ENCODE results near the gene SEC23IP. TPM values are rescaled to one million over a fixed set of nuclear protein-coding genes. Genes with fewer than 3 reads are reported as not detected.
"Not testable (repeated sequence)": the region's sequence is repeated elsewhere in the genome, so short reads cannot be mapped to it uniquely, and the experiment has no call there.

Gene SEC23IP
- total RNA-seq, 1 experiment from 2014 or later, result 28.5 TPM

DNA sequence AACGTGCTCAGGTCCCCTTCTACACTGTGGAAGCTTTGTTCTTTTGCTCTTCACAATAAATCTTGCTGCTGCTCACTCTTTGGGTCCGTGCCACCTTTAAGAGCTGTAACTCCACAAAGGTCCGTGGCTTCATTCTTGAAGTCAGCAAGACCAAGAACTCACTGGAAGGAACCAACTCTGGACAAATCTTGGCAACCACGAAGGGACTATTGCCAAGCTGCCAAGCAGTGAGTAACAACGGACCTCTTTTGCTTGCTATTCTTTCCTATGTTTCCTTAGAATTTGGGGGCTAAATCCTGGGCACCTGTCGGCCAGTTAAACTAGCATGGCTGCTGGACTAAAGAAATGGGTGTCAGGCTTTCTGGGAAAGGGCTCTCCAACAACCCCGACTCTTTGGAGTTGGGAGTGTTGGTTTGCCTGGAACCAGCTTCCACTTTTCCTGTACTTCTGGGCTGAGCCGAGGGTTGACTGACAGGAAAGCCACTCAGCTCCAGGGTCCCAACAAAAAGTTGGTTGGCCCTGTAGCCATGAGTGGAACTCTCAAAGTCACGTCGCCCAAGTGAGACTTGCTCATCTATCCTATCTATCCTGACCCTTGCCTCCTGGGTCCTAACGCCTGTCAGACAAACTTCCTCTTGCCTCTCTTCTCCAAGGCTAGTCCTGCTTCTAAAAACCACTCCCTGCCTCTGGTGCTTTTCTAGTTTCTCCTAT is 8.5 kb upstream of the SEC23IP start:
- not testable (repeated sequence) for DNase-seq (ENCODE audit: low read depth)

DNA sequence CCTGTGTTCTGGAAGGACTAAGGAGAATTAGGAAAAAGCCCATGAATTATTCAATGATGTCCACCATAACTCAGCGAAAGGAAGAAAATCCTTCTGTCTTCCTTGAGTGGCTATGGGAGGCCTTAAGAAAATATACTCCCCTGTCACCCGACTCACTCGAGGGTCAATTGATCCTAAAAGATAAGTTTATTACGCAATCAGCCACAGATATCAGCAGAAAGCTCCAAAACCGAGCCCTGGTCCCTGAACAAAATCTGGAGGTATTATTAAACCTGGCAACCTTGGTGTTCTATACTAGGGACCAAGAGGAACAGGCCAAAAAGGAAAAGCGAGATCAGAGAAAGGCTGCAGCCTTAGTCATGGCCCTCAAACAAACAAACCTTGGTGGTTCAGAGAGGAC is 6.5 kb upstream of the SEC23IP start:
- DNase-seq (ENCODE audit: low read depth), result not testable (repeated sequence)

DNA sequence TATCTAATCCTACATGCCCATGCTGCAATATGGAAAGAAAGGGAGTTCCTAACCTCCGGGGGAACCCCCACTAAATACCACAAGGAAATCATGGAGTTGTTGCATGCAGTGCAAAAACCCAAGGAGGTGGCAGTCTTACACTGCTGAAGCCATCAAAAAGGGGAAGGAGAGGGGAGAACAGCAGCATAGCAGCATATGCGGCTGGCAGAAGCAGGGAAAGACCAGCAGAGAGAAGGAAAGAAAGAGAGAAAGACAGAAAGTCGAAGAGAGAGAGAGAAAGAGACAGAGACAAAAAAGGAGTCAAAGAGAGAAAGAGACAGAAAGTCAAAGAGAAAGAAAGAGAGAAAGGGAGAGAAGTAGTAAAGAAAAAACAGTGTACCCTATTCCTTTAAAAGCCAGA is 3.8 kb upstream of the SEC23IP start:
- DNase-seq (ENCODE audit: low read depth), result not testable (repeated sequence)

- not testable (repeated sequence) for DNase-seq (ENCODE audit: low read depth)
These were observed 3.3 kb upstream of the SEC23IP start for GRCh38 chr10:119889201-119889600.

DNA sequence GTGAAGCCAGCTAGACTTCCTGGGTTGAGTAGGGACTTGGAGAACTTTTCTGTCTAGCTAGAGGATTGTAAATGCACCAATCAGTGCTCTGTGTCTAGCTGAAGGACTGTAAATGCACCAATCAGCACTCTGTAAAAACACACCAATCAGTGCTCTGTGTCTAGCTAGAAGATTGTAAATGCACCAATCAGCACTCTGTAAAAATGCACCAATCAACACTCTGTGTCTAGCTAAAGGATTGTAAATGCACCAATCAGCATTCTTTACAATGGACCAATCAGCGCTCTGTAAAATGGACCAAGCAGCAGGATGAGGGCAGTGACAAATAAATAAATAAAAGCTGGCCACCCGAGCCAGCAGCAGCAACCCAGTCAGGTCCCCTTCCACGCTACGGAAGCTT is 2.2 kb upstream of the SEC23IP start:
- not testable (repeated sequence) for DNase-seq (ENCODE audit: low read depth)

- not testable (repeated sequence) for DNase-seq (ENCODE audit: low read depth)
These were observed 712 bp upstream of the SEC23IP start for GRCh38 chr10:119891849-119892187.

- no peak for DNase-seq (ENCODE audit: low read depth)
These were observed 544 bp downstream of the SEC23IP start for GRCh38 chr10:119893074-119893473.

GRCh38 chr10:119893845-119894427 is 1.4 kb downstream of the SEC23IP start:
- DNase-seq (ENCODE audit: low read depth), result no peak

DNA sequence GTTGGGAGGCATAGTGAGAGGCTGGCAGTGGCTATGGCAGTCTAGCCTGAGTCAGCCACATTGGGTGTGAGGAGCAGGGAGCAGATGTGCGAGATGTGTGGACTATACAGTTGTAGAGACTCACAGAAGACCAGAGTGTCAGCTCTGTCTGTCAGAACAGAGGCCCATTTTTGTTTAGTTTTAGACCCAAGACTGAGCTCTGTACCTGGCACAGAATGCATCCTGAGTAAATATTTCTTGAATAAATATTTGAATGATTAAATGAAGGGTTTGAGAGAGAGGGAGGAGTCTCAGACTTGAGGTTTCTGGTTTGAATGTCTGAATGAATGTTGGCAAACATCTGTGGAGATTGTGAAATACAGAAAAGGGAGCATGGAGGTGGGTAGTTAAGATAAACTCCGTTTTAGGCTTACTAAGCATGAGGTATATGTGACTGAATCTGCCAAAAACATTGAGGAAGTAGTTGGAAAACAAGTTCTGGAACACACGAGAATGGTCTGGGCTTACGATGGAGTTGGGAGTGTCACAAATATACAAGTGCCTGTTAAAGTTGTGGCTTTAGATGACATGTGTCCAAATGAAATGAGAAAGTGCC is 3.6 kb downstream of the SEC23IP start:
- DNase-seq (ENCODE audit: low read depth), result peak; percentile 63

- DNase-seq (ENCODE audit: low read depth), result peak; percentile 12
These were observed 4.6 kb downstream of the SEC23IP start for GRCh38 chr10:119896937-119897770.

DNA sequence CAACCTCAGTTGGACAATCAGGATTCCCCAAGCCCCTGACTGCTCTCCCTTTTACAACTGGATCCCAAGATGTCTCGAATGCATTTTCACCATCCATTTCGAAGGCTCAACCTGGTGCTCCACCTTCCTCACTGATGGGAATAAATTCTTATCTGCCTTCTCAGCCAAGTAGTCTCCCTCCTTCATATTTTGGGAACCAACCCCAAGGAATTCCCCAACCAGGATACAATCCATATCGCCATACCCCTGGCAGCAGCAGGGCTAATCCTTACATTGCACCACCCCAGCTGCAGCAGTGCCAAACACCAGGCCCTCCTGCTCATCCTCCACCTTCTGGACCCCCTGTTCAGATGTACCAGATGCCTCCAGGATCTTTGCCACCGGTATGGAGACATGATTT is 6.0 kb downstream of the SEC23IP start:
- DNase-seq (ENCODE audit: low read depth), result no peak

DNA sequence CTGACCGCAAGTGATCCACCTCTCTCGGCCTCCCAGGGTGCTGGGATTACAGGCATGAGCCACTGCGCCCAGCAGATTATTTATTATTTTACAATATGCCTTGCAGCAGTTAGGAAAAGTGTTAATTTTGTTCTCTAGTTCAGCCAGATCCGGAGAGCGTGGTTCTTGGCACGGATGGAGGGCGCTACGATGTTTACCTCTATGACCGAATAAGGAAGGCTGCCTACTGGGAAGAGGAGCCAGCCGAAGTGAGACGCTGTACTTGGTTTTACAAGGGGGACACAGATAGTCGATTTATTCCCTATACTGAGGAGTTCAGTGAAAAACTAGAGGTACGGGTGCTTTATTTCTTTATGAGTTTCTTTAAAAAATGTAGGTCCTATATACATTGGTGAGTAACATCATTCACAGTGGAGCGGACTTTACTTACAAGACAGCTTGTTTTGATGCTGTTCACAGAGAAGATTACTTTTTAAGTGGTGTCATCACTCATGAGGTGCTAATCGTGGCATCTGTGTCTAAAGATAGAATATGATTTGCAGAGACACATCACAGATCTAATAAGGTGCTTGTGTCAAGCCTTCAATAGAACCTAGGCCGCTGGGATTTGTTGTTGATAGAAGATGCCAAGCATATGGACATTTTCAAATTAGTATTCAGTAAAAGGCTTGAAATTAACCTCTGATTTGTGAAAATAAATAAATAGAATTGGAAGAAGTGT is 11.6 kb downstream of the SEC23IP start:
- DNase-seq (ENCODE audit: low read depth), result no peak

- DNase-seq (ENCODE audit: low read depth), result not testable (repeated sequence)
These were observed 15.2 kb downstream of the SEC23IP start for GRCh38 chr10:119907695-119908094.

GRCh38 chr10:119908166-119908565 is 15.6 kb downstream of the SEC23IP start:
- no peak for DNase-seq (ENCODE audit: low read depth)

- DNase-seq (ENCODE audit: low read depth), result no peak
These were observed 18.2 kb downstream of the SEC23IP start for GRCh38 chr10:119910689-119911088.

GRCh38 chr10:119917777-119918176 is 25.2 kb downstream of the SEC23IP start:
- DNase-seq (ENCODE audit: low read depth), result no peak

DNA sequence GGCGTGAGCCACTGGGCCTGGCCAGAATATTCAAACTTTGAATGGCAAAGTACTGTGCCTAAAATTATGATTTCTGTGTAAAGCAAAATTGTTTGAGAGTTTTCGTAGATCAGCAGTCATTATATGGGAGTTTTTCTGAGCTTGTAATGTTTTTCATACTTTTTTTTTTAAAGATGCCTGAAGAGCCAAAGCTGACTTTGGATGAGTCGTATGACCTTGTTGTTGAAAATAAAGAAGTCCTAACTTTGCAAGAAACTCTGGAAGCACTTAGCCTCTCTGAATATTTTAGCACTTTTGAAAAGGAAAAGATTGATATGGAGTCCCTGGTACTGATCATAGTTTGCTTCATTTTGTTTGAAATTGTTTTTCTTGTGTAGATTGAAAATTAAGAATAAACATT is 26.7 kb downstream of the SEC23IP start:
- DNase-seq (ENCODE audit: low read depth), result no peak

GRCh38 chr10:119919826-119920225 is 27.3 kb downstream of the SEC23IP start:
- DNase-seq (ENCODE audit: low read depth), result no peak

GRCh38 chr10:119928411-119928810 is 35.9 kb downstream of the SEC23IP start:
- no peak for DNase-seq (ENCODE audit: low read depth)

GRCh38 chr10:119931871-119932270 is 39.3 kb downstream of the SEC23IP start:
- DNase-seq (ENCODE audit: low read depth), result no peak

- DNase-seq (ENCODE audit: low read depth), result no peak
These were observed 40.1 kb downstream of the SEC23IP start for GRCh38 chr10:119932631-119933030.

DNA sequence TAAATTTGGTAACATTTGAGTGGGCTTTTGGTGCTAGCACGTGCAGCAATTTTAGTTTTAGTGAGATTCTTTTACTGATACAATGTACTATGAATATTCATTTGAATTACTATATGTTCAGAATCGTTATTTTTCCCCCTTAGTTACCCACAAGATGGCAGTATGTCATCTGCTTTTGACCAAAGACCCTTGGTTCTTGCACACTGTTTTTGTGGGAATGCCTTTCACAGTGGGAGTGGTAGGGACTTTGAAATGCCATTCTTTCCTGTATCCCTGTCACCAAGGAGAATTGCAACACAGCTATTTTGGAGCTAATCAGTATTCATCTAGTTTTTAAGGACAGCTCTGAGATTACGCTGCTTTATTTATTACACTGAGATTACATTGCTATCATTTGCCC is 40.6 kb downstream of the SEC23IP start:
- DNase-seq (ENCODE audit: low read depth), result peak; percentile 12
